BJ (cell line): ENCODE data around the gene RAB5B. TPM values are rescaled to one million over a fixed set of nuclear protein-coding genes. Genes with fewer than 3 reads are reported as not detected.

Experiments
- CTCF ChIA-PET: fragments of 350-600 bp; formaldehyde crosslinking; extraction: SDS; loops from one replicate; lab custom pipeline; 2021; ENCODE audit warnings: antibody characterized with exemption, inconsistent platforms; lab: Yijun Ruan, JAX
- POLR2A ChIA-PET: fragments of 300-600 bp; sonication (Branson Sonifier 250); formaldehyde crosslinking; extraction: SDS; loops from one replicate; lab custom pipeline; 2021; ENCODE audit warnings: antibody characterized with exemption; lab: Charles Lee
- DNase-seq: peaks from one replicate; pipeline ENCODE4 v3.0.0-alpha.2; 2011; ENCODE audit warnings: low read depth
- H3K27me3 ChIP-seq: 2 replicates; pipeline ENCODE4 v1.6.0; 2011; ENCODE audit warnings: low read length; ENCODE audit not compliant: control insufficient read depth, insufficient read depth
- H3K36me3 ChIP-seq: 2 replicates; pipeline ENCODE4 v1.5.1; 2011; ENCODE audit warnings: low read length; ENCODE audit not compliant: control insufficient read depth, insufficient read depth
- H3K4me3 ChIP-seq: 2 replicates; pipeline ENCODE4 v1.5.1; 2011; ENCODE audit warnings: low read depth, mild to moderate bottlenecking, control low read depth, low read length
- polyA plus RNA-seq: library from polyadenylated mRNA; depleted of rRNA; stranded (reverse); fragments of >200 nt; gene quantifications from 2 replicates; pipeline ENCODE4 v1.2.3, GENCODE V29; 2011
- TF ChIP-seq, protein P1 (sequence below): IDR thresholded peaks from 2 replicates; pipeline ENCODE4 v1.5.1; 2011; ENCODE audit warnings: low read depth, mild to moderate bottlenecking, control low read depth, inconsistent platforms, low read length, moderate library complexity; ENCODE audit not compliant: insufficient read depth

The RAB5B gene
- polyA plus RNA-seq, 1 experiment = 117 TPM

DNA sequence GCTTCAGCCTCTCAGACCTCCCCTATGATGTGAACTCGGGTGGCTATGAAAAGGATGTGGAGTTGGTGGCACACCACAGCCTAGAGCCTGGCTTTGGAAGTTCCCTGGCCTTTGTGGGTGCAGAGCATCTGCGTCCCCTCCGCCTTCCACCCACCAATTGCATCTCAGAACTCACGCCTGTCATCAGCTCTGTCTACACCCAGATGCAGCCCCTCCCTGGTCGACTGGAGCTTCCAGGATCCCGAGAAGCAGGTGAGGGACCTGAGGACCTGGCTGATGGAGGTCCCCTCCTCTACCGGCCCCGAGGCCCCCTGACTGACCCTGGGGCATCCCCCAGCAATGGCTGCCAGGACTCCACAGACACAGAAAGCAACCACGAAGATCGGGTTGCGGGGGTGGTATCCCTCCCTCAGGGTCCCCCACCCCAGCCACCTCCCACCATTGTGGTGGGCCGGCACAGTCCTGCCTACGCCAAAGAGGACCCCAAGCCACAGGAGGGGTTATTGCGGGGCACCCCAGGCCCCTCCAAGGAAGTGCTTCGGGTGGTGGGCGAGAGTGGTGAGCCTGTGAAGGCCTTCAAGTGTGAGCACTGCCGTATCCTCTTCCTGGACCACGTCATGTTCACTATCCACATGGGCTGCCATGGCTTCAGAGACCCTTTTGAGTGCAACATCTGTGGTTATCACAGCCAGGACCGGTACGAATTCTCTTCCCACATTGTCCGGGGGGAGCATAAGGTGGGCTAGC is 60.9 kb downstream of the RAB5B start:
- POLR2A ChIA-PET = no interaction called here

DNA sequence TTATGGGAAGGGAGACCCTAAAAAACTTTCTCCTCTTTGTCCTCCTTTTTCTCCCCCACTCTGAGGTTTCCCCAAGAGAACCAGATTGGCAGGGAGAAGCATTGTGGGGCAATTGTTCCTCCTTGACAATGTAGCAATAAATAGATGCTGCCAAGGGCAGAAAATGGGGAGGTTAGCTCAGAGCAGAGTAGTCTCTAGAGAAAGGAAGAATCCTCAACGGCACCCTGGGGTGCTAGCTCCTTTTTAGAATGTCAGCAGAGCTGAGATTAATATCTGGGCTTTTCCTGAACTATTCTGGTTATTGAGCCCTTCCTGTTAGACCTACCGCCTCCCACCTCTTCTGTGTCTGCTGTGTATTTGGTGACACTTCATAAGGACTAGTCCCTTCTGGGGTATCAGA is 63.3 kb downstream of the RAB5B start:
- Histone ChIP-seq H3K36me3 (peaks cover 5% of the 10 kb centered on the region), H3K27me3 (no peaks in the 10 kb centered on the region), H3K4me3 (no peak overlapping the region)
- TF ChIP-seq, protein P1, sequence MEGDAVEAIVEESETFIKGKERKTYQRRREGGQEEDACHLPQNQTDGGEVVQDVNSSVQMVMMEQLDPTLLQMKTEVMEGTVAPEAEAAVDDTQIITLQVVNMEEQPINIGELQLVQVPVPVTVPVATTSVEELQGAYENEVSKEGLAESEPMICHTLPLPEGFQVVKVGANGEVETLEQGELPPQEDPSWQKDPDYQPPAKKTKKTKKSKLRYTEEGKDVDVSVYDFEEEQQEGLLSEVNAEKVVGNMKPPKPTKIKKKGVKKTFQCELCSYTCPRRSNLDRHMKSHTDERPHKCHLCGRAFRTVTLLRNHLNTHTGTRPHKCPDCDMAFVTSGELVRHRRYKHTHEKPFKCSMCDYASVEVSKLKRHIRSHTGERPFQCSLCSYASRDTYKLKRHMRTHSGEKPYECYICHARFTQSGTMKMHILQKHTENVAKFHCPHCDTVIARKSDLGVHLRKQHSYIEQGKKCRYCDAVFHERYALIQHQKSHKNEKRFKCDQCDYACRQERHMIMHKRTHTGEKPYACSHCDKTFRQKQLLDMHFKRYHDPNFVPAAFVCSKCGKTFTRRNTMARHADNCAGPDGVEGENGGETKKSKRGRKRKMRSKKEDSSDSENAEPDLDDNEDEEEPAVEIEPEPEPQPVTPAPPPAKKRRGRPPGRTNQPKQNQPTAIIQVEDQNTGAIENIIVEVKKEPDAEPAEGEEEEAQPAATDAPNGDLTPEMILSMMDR = no peak
- POLR2A ChIA-PET = no interaction called here
- CTCF ChIA-PET = interaction anchor here (2.2 kb wide), 1 partner anchor 41 kb away, joined by 9 read pairs; the partner anchor contains the start of gene SUOX
- DNase-seq = no peak

More for the DNA sequence above, 60.9 kb downstream of the RAB5B start:
- no peak for DNase-seq
- H3K27me3 ChIP-seq = no peaks in the 10 kb centered on the region
- H3K4me3 ChIP-seq = no peak overlapping the region
- H3K36me3 ChIP-seq = peaks cover 5% of the 10 kb centered on the region
- TF ChIP-seq, protein P1 = no peak
- CTCF ChIA-PET = interaction anchor here (1.2 kb wide), 1 partner anchor 9 kb away, joined by 3 read pairs; no protein-coding TSS in a partner anchor

DNA sequence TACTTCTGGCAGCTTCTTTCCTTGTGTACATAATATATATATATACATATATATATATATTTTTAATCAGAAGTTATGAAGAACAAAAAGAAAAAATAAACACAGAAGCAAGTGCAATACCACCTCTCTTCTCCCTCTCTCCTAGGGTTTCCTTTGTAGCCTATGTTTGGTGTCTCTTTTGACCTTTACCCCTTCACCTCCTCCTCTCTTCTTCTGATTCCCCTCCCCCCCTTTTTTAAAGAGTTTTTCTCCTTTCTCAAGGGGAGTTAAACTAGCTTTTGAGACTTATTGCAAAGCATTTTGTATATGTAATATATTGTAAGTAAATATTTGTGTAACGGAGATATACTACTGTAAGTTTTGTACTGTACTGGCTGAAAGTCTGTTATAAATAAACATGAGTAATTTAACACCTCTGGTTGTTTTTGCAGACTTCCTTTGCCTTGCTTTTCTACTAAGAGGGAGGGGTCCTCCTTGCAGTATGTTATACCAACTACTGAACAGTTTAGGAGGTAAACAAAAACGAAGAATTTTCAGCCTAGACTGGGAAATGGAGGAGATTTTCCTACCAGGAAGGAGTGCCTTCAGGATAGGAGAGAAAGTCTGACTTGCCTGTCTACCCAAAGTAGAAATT is 64.3 kb downstream of the RAB5B start:
- POLR2A ChIA-PET = no interaction called here
- Histone ChIP-seq H3K36me3 (peaks cover 2% of the 10 kb centered on the region), H3K4me3 (no peak overlapping the region), H3K27me3 (no peaks in the 10 kb centered on the region)
- TF ChIP-seq, protein P1 = no peak
- no peak for DNase-seq
- CTCF ChIA-PET = interaction anchor here (2.2 to 3.4 kb wide), 2 partner anchors 9 to 42 kb away, joined by 9 to 27 read pairs; partner anchors contain the start of gene SUOX

DNA sequence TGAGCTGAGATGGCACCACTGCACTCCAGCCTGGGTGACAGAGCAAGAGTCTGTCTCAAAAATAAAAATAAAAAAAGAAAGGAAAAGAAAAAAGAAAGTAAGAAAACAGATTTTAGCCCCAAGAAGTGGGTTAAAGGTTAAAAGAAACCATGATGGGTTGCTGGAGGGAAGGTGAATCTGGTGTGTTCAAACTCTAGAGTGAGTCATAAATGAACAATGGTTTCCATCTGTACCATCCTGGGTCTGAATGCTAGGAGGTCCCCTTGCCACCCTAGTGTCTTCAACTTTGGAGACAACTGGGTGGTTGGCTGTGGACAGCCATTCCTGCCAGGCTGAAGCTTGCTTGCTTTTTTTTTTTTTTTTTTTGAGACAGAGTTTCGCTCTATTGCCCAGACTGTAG is 66.3 kb downstream of the RAB5B start:
- TF ChIP-seq, protein P1 = no peak
- CTCF ChIA-PET = interaction anchor here (1.0 to 3.4 kb wide), 5 partner anchors 11 to 303 kb away, joined by 3 to 27 read pairs (median 8); partner anchors contain the start of gene SUOX
- H3K27me3 ChIP-seq = no peaks in the 10 kb centered on the region
- H3K36me3 ChIP-seq = peaks cover 8% of the 10 kb centered on the region
- DNase-seq = no peak
- no peak overlapping the region for H3K4me3 ChIP-seq
- POLR2A ChIA-PET = no interaction called here

DNA sequence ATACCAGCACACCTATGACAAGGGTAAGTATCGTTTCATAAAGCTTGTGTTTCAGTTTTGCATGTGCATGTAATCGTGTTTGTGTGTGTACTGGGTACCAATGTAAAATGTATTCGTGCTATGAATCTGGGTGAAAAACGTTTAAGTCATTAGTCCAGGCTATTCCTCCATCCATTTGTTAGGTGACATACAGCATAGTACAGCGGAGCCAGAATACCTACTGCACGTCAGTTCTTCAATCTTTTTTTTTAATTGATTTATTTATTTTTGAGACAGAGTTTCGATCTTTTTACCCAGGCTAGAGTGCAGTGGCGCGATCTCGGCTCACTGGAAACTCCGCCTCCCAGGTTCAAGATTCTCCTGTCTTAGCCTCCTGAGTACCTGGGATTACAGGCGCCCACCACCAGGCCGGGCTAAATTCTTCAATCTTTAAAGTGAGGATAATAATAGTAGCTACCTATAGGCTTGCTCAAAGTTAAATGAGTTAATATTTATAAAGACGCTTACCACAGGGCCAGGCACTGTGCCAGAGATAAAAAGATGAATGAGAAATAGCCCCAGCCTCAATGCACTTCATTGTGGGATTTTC is 67.2 kb downstream of the RAB5B start:
- Histone ChIP-seq H3K27me3 (no peaks in the 10 kb centered on the region), H3K36me3 (peaks cover 6% of the 10 kb centered on the region), H3K4me3 (peak overlapping the region; percentile 81)
- CTCF ChIA-PET = interaction anchor here (1.0 to 3.4 kb wide), 5 partner anchors 12 to 303 kb away, joined by 3 to 27 read pairs (median 8); partner anchors contain the start of gene SUOX
- DNase-seq = no peak
- TF ChIP-seq, protein P1 = no peak
- POLR2A ChIA-PET = no interaction called here
